HCT116 (cell line): ENCODE data around the gene C15orf40. TPM values are rescaled to one million over a fixed set of nuclear protein-coding genes. Genes with fewer than 3 reads are reported as not detected.

Experiments
- ATAC-seq: fragments of 200-7000 bp; cut with Tn5 transposase; 2 replicates; pipeline ENCODE4 v1.9.1; 2020; ENCODE audit warnings: mild to moderate bottlenecking, moderate library complexity
- BruUV-seq: library from RNA; stranded (reverse); fragments of 400-500 nt; replicated peaks from 2 replicates; lab custom pipeline; 2021; lab: Mats Ljungman, UMichigan
- CTCF ChIA-PET: fragments of 300-600 bp; sonication (Branson Sonifier 250); formaldehyde crosslinking; loops from one replicate; lab custom pipeline; 2021; ENCODE audit warnings: antibody characterized with exemption; lab: Charles Lee
- POLR2A ChIA-PET: fragments of 300-600, 350-600 bp; sonication (Branson Sonifier 250); formaldehyde crosslinking; loops from one replicate; lab custom pipeline; 2021; ENCODE audit warnings: antibody characterized with exemption; lab: Charles Lee
- RAD21 ChIA-PET, 2 experiments: fragments of 300-600 bp; sonication (Branson Sonifier 250); formaldehyde crosslinking; loops; one replicate each; lab custom pipeline; 2023; ENCODE audit warnings: low total read pairs in 2 of 2; ENCODE audit not compliant: uncharacterized antibody in 2 of 2, unreplicated experiment in 2 of 2, low non-redundant PET in 1 of 2; lab: Charles Lee
- DNase-seq: peaks from one replicate; pipeline ENCODE4 v3.0.0-alpha.2; 2010; ENCODE audit warnings: low read depth, low spot score
- H2AFZ ChIP-seq: fragments of 200-600 bp; shearing (Covaris generic), sonication (generic); 2 replicates; pipeline ENCODE4 v1.6.1; 2017; ENCODE audit warnings: low read depth, mixed run types, mixed read lengths, antibody characterized with exemption, low read length; ENCODE audit not compliant: poor library complexity, severe bottlenecking
- H3K27ac ChIP-seq: 2 replicates; pipeline ENCODE4 v1.5.1; 2012; ENCODE audit warnings: low read depth, low read length
- H3K27me3 ChIP-seq: fragments of 200-600 bp; sonication (generic); 2 replicates; pipeline ENCODE4 v1.6.1; 2016; ENCODE audit warnings: mixed run types, low read length, mixed read lengths; ENCODE audit not compliant: insufficient read depth
- H3K36me3 ChIP-seq, 2 experiments: fragments of 200-500 bp in 1 of 2; fragments of 200-600 bp in 1 of 2; sonication (Bioruptor generic) in 1 of 2; sonication (generic) in 1 of 2; 2 replicates each; pipeline versions ENCODE4 v1.5.1 to v1.6.1; 2014 to 2016; ENCODE audit warnings: low read length in 2 of 2, inconsistent platforms in 1 of 2, mixed read lengths in 1 of 2, mixed run types in 1 of 2; ENCODE audit not compliant: insufficient read depth in 2 of 2, control insufficient read depth in 1 of 2
- H3K4me1 ChIP-seq, 2 experiments: fragments of 200-600 bp in 1 of 2; sonication (generic) in 1 of 2; 2 replicates each; pipeline versions ENCODE4 v1.5.1 to v1.6.1; 2012 to 2017; ENCODE audit warnings: low read length in 2 of 2, inconsistent platforms in 1 of 2, mild to moderate bottlenecking in 1 of 2, mixed read lengths in 1 of 2, mixed run types in 1 of 2, moderate library complexity in 1 of 2; ENCODE audit not compliant: insufficient read depth in 2 of 2, control insufficient read depth in 1 of 2
- H3K4me2 ChIP-seq: fragments of 200-600 bp; sonication (generic); 2 replicates; pipeline ENCODE4 v1.6.1; 2017; ENCODE audit warnings: mixed run types, low read length, mixed read lengths
- H3K4me3 ChIP-seq, 2 experiments: fragments of 200-600 bp in 1 of 2; sonication (generic) in 1 of 2; replicated peaks in 1 of 2; 2 replicates each; pipeline ENCODE4 v1.5.1; 2011 to 2016; ENCODE audit warnings: low read length in 2 of 2, control low read depth in 1 of 2, low read depth in 1 of 2, mild to moderate bottlenecking in 1 of 2, mixed read lengths in 1 of 2, mixed run types in 1 of 2
- H3K79me2 ChIP-seq: fragments of 200-600 bp; sonication (generic); 2 replicates; pipeline ENCODE4 v1.6.1; 2017; ENCODE audit warnings: mild to moderate bottlenecking, mixed run types, low read length, moderate library complexity, mixed read lengths; ENCODE audit not compliant: insufficient read depth
- H3K9ac ChIP-seq: fragments of 200-600 bp; sonication (generic); 2 replicates; pipeline ENCODE4 v1.6.1; 2016; ENCODE audit warnings: low read length, mixed read lengths
- H3K9me2 ChIP-seq: fragments of 200-600 bp; sonication (generic), shearing (Covaris generic); 2 replicates; pipeline ENCODE4 v1.6.1; 2017; ENCODE audit warnings: mixed run types, mild to moderate bottlenecking, moderate library complexity; ENCODE audit not compliant: insufficient read depth
- H3K9me3 ChIP-seq, 2 experiments: fragments of 200-500 bp in 1 of 2; fragments of 200-600 bp in 1 of 2; sonication (Bioruptor generic) in 1 of 2; sonication (generic) in 1 of 2; 2 replicates each; pipeline ENCODE4 v1.6.1; 2014 to 2017; ENCODE audit warnings: low read length in 2 of 2, mixed read lengths in 2 of 2, inconsistent platforms in 1 of 2, low read depth in 1 of 2, mild to moderate bottlenecking in 1 of 2, mixed run types in 1 of 2, moderate library complexity in 1 of 2; ENCODE audit not compliant: control insufficient read depth in 1 of 2, insufficient read depth in 1 of 2
- H4K20me1 ChIP-seq: fragments of 200-600 bp; sonication (generic), shearing (Covaris generic); 2 replicates; pipeline ENCODE4 v1.6.1; 2017; ENCODE audit warnings: mixed run types, mild to moderate bottlenecking, moderate library complexity; ENCODE audit not compliant: insufficient read depth
- CBX3 ChIP-seq: IDR thresholded peaks from 2 replicates; pipeline ENCODE4 v1.6.1; 2012; ENCODE audit warnings: low read depth
- CEBPB ChIP-seq: IDR thresholded peaks from 2 replicates; pipeline ENCODE4 v1.6.1; 2012; ENCODE audit warnings: low read depth
- EGR1 ChIP-seq: IDR thresholded peaks from 2 replicates; pipeline ENCODE4 v1.6.1; 2012; ENCODE audit warnings: low read depth
- ELF1 ChIP-seq: IDR thresholded peaks from 2 replicates; pipeline ENCODE4 v1.6.1; 2012; ENCODE audit warnings: low read depth, borderline replicate concordance
- EZH2phosphoT487 ChIP-seq: fragments of 200-600 bp; IDR thresholded peaks from 2 replicates; pipeline ENCODE4 v1.6.1; 2018; ENCODE audit warnings: antibody characterized with exemption, borderline replicate concordance
- FOSL1 ChIP-seq: IDR thresholded peaks from 2 replicates; pipeline ENCODE4 v1.6.1; 2012; ENCODE audit warnings: low read depth
- JUND ChIP-seq: IDR thresholded peaks from 2 replicates; pipeline ENCODE4 v1.6.1; 2012
- POLR2A ChIP-seq: IDR thresholded peaks from 2 replicates; pipeline ENCODE4 v1.7.0; 2011; ENCODE audit warnings: borderline replicate concordance; ENCODE audit not compliant: insufficient read depth, insufficient read length; ENCODE audit errors: extremely low read depth
- POLR2AphosphoS5 ChIP-seq: IDR thresholded peaks from 2 replicates; pipeline ENCODE4 v1.6.1; 2011; ENCODE audit warnings: mild to moderate bottlenecking, low read depth, low read length, moderate library complexity
- RAD21 ChIP-seq: IDR thresholded peaks from 2 replicates; pipeline ENCODE4 v1.6.1; 2012; ENCODE audit warnings: low read depth, mild to moderate bottlenecking
- SIN3A ChIP-seq: IDR thresholded peaks from 2 replicates; pipeline ENCODE4 v1.6.1; 2012; ENCODE audit warnings: low read depth
- TCF7L2 ChIP-seq: IDR thresholded peaks from 2 replicates; pipeline ENCODE4 v1.7.0; 2011; ENCODE audit warnings: borderline replicate concordance, inconsistent platforms; ENCODE audit not compliant: insufficient read depth, insufficient read length; ENCODE audit errors: extremely low read depth
- YY1 ChIP-seq: IDR thresholded peaks from 2 replicates; pipeline ENCODE4 v1.6.1; 2011; ENCODE audit warnings: low read length, low read depth, moderate library complexity, mild to moderate bottlenecking; ENCODE audit not compliant: insufficient replicate concordance; ENCODE audit errors: extremely low read depth
- ZFX ChIP-seq: fragments of 450-650 bp; IDR thresholded peaks from 2 replicates; pipeline ENCODE4 v1.6.1; 2017
- ZNF274 ChIP-seq: fragments of 200-500 bp; sonication (Bioruptor generic); IDR thresholded peaks from 2 replicates; pipeline ENCODE4 v1.6.1; 2014; ENCODE audit warnings: mild to moderate bottlenecking, low read depth, low read length, inconsistent platforms
- intact Hi-C: fragments of 100-400 bp; cut with micrococcal nuclease; formaldehyde crosslinking; loops from 2 replicates; pipeline ENCODE4 v1.10.0; 2022
- total RNA-seq: library from RNA; stranded (reverse); gene quantifications from one replicate; pipeline ENCODE4 v1.2.1, GENCODE V29; 2021; ENCODE audit not compliant: unreplicated experiment
- TF ChIP-seq, protein P1 (sequence below): IDR thresholded peaks from 2 replicates; pipeline ENCODE4 v1.6.1; 2012
- TF ChIP-seq, protein P2 (sequence below): IDR thresholded peaks from 2 replicates; pipeline ENCODE4 v1.6.1; 2011; ENCODE audit warnings: mild to moderate bottlenecking, low read length, moderate library complexity; ENCODE audit not compliant: insufficient replicate concordance; ENCODE audit errors: extremely low read depth

The C15orf40 gene
- total RNA-seq, 1 experiment from 2014 or later, result 26.0 TPM

- H3K4me1 ChIP-seq, result no peaks in the 10 kb centered on the region
- intact Hi-C loops, result no loop called here
- ChIA-PET POLR2A (no interaction called here), CTCF (no interaction called here), RAD21 (no interaction called here)
- no peak overlapping the region for H3K27ac ChIP-seq
- H3K9me3 ChIP-seq, result no peaks in the 10 kb centered on the region
- no peak overlapping the region for H3K4me2 ChIP-seq
- no peaks in the 10 kb centered on the region for H3K9me2 ChIP-seq
- H4K20me1 ChIP-seq, result no peaks in the 10 kb centered on the region
- TF ChIP-seq CEBPB, result no peak
- TF ChIP-seq CBX3, result no peak
- no peak for TF ChIP-seq FOSL1
- no peak for TF ChIP-seq EZH2phosphoT487
- TF ChIP-seq POLR2A, result no peak
- TF ChIP-seq SIN3A, result no peak
- H3K36me3 ChIP-seq, result no peaks in the 10 kb centered on the region
- ATAC-seq (no peak), DNase-seq (no peak)
- no TSS peak for BruUV-seq
- 0 out of 2 replicates have a peak, but pooled peaks cover 4% of the 10 kb centered on the region for H3K27me3 ChIP-seq
- no peak overlapping the region for H3K4me3 ChIP-seq
- no peak overlapping the region for H2AFZ ChIP-seq
- no peak overlapping the region for H3K9ac ChIP-seq
- H3K79me2 ChIP-seq, result no peaks in the 10 kb centered on the region
Measured at GRCh38 chr15:82966671-82967071, 44.8 kb downstream of the C15orf40 start.

GRCh38 chr15:82964890-82965289 is 46.5 kb downstream of the C15orf40 start:
- Histone ChIP-seq H3K79me2 (no peaks in the 10 kb centered on the region), H3K4me1 (no peaks in the 10 kb centered on the region), H3K9ac (no peak overlapping the region), H4K20me1 (no peaks in the 10 kb centered on the region), H3K4me2 (no peak overlapping the region), H2AFZ (no peak overlapping the region), H3K9me2 (no peaks in the 10 kb centered on the region), H3K27me3 (0 out of 2 replicates have a peak, but pooled peaks cover 2% of the 10 kb centered on the region), H3K9me3 (no peaks in the 10 kb centered on the region), H3K27ac (no peak overlapping the region), H3K4me3 (no peak overlapping the region), H3K36me3 (no peaks in the 10 kb centered on the region)
- intact Hi-C loops, result no loop called here
- RAD21 ChIA-PET, result no interaction called here
- BruUV-seq, result no TSS peak
- POLR2A ChIA-PET, result no interaction called here
- DNase-seq, result no peak
- CTCF ChIA-PET, result no interaction called here
- no peak for ATAC-seq
- TF ChIP-seq POLR2AphosphoS5 (no peak), CEBPB (no peak), YY1 (no peak), RAD21 (no peak), CBX3 (no peak), ZFX (no peak), EZH2phosphoT487 (no peak), ELF1 (no peak), ZNF274 (no peak), TCF7L2 (no peak), EGR1 (no peak), JUND (no peak), FOSL1 (no peak)
- TF ChIP-seq, protein P1, sequence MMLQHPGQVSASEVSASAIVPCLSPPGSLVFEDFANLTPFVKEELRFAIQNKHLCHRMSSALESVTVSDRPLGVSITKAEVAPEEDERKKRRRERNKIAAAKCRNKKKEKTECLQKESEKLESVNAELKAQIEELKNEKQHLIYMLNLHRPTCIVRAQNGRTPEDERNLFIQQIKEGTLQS, result no peak
- TF ChIP-seq, protein P2, sequence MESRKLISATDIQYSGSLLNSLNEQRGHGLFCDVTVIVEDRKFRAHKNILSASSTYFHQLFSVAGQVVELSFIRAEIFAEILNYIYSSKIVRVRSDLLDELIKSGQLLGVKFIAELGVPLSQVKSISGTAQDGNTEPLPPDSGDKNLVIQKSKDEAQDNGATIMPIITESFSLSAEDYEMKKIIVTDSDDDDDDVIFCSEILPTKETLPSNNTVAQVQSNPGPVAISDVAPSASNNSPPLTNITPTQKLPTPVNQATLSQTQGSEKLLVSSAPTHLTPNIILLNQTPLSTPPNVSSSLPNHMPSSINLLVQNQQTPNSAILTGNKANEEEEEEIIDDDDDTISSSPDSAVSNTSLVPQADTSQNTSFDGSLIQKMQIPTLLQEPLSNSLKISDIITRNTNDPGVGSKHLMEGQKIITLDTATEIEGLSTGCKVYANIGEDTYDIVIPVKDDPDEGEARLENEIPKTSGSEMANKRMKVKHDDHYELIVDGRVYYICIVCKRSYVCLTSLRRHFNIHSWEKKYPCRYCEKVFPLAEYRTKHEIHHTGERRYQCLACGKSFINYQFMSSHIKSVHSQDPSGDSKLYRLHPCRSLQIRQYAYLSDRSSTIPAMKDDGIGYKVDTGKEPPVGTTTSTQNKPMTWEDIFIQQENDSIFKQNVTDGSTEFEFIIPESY, result no peak
